OCI-LY3 (cell line): Measurements from ENCODE around the gene ABLIM3.

Source experiments
- CTCF ChIP-seq: fragments of 200-600, 300-600 bp; sonication (generic); IDR thresholded peaks from 2 replicates; pipeline ENCODE4 v1.5.1; 2014; ENCODE audit warnings: antibody characterized with exemption, low read length, low read depth
- EZH2phosphoT487 ChIP-seq: fragments of 200-600 bp; shearing (Covaris generic); IDR thresholded peaks from 2 replicates; pipeline ENCODE4 v1.6.1; 2018; ENCODE audit warnings: antibody characterized with exemption, mixed run types, low read depth

GRCh38 chr5:149273237-149273636 lies 131.9 kb downstream of the ABLIM3 start:
- TF ChIP-seq CTCF = no peak
- no peak for TF ChIP-seq EZH2phosphoT487
